ENCODE data around the gene BAHCC1.

BAHCC1 gene

DNA sequence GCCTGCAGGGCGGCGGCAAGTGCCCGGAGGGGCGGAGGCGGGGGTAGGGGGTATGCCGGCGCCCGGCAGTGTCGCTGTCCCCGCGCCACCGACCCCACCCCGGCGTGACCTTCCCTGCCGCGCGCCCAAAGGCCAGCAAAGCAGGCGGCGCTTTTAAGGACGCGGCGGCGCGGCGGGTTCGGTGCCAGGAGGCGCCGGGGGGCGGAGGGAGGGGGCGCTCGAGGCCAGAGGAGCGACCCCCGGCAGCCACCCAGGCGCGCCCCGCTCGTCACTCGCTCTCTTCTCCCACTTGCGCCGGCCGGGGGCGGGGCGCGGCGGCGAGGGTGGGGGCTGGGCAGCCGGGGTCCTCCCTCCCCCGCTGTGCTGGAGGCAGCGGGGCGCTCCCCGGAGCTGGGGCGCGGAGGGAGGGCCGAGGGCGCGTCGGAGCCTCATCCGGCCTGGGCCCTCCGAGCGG lies 8.6 kb upstream of the BAHCC1 start:
- TF ChIP-seq, protein P1, sequence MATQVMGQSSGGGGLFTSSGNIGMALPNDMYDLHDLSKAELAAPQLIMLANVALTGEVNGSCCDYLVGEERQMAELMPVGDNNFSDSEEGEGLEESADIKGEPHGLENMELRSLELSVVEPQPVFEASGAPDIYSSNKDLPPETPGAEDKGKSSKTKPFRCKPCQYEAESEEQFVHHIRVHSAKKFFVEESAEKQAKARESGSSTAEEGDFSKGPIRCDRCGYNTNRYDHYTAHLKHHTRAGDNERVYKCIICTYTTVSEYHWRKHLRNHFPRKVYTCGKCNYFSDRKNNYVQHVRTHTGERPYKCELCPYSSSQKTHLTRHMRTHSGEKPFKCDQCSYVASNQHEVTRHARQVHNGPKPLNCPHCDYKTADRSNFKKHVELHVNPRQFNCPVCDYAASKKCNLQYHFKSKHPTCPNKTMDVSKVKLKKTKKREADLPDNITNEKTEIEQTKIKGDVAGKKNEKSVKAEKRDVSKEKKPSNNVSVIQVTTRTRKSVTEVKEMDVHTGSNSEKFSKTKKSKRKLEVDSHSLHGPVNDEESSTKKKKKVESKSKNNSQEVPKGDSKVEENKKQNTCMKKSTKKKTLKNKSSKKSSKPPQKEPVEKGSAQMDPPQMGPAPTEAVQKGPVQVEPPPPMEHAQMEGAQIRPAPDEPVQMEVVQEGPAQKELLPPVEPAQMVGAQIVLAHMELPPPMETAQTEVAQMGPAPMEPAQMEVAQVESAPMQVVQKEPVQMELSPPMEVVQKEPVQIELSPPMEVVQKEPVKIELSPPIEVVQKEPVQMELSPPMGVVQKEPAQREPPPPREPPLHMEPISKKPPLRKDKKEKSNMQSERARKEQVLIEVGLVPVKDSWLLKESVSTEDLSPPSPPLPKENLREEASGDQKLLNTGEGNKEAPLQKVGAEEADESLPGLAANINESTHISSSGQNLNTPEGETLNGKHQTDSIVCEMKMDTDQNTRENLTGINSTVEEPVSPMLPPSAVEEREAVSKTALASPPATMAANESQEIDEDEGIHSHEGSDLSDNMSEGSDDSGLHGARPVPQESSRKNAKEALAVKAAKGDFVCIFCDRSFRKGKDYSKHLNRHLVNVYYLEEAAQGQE (IDR thresholded peaks at IDR 0.05; ENCODE audit: low read depth) = no peak
- no peak for TF ChIP-seq EGR1 (IDR thresholded peaks at IDR 0.05)
- TF ChIP-seq CEBPB (IDR thresholded peaks at IDR 0.05) = no peak
- TF ChIP-seq TAF1 (IDR thresholded peaks at IDR 0.05; ENCODE audit: low read depth) = no peak
- no peak for TF ChIP-seq FOXM1 (IDR thresholded peaks at IDR 0.05; ENCODE audit: borderline replicate concordance, low read depth)
- no peak for TF ChIP-seq TCF12 (IDR thresholded peaks at IDR 0.05; ENCODE audit: low read depth)
- no peak for TF ChIP-seq RAD21 (IDR thresholded peaks at IDR 0.05; ENCODE audit: low read depth)
- no peak for TF ChIP-seq EP300 (IDR thresholded peaks at IDR 0.05; ENCODE audit: borderline replicate concordance)
- no peak for TF ChIP-seq CREB1 (IDR thresholded peaks at IDR 0.05; ENCODE audit: low read depth)
- TF ChIP-seq, protein P2, sequence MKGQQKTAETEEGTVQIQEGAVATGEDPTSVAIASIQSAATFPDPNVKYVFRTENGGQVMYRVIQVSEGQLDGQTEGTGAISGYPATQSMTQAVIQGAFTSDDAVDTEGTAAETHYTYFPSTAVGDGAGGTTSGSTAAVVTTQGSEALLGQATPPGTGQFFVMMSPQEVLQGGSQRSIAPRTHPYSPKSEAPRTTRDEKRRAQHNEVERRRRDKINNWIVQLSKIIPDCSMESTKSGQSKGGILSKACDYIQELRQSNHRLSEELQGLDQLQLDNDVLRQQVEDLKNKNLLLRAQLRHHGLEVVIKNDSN (IDR thresholded peaks at IDR 0.05) = no peak
- no peak for TF ChIP-seq NFIC (IDR thresholded peaks at IDR 0.05)
- TF ChIP-seq, protein P3, sequence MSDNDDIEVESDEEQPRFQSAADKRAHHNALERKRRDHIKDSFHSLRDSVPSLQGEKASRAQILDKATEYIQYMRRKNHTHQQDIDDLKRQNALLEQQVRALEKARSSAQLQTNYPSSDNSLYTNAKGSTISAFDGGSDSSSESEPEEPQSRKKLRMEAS (IDR thresholded peaks at IDR 0.05) = no peak
- no peak for TF ChIP-seq ZBTB7A (IDR thresholded peaks at IDR 0.05; ENCODE audit: low read depth)
- no peak for TF ChIP-seq TEAD4 (IDR thresholded peaks at IDR 0.05)
- no peak for TF ChIP-seq YY1 (IDR thresholded peaks at IDR 0.05; ENCODE audit: low read depth)

DNA sequence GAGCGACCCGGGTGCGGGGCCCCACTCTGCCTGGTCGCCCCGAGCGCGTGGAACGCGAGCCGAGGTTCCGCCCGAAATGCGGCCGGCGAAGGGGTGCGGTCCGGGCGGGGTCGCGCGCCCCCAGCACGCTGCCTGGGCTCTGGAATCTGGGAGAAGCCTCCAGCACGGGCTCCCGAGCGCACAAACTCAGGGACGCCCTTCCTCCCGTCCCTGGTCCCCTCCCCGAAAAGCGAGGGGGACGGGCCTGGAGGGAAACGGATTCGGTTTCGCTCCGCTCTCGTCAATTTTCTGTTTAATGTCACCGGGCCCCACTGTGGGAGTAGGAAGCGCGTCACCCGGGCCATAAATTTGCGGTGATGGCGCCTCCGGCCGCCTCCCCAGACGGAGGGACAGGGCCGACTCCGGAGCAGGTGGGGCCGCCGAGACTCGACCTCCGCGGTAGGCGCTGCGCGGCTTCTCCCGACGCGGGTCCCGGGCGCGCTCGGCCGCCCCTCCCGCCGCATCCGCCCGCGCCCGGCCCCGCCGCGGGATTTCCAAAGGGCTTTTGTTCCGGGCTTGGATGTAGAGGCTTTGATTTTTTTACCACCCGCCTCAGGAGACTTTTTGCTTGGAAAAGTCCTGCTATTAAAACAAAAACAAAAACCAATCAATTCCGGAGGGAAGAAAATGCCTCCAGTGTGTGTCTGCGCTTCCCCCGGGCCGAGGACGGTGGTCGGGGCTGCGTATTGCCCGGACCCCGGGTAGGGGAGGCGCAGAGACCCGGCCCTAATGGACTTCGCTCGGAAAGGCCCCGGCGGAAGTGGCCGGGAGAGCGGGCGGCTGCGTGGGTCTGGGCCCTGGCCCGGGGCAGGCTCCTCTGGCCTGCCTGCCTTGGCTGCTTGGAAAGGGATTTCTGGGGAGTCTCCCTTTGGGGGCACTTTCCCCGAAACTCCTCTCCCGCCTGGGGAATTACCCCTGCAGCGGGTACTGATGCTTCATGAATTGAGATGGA lies 7.9 kb upstream of the BAHCC1 start:
- no peak for TF ChIP-seq EP300 (IDR thresholded peaks at IDR 0.05; ENCODE audit: borderline replicate concordance)

DNA sequence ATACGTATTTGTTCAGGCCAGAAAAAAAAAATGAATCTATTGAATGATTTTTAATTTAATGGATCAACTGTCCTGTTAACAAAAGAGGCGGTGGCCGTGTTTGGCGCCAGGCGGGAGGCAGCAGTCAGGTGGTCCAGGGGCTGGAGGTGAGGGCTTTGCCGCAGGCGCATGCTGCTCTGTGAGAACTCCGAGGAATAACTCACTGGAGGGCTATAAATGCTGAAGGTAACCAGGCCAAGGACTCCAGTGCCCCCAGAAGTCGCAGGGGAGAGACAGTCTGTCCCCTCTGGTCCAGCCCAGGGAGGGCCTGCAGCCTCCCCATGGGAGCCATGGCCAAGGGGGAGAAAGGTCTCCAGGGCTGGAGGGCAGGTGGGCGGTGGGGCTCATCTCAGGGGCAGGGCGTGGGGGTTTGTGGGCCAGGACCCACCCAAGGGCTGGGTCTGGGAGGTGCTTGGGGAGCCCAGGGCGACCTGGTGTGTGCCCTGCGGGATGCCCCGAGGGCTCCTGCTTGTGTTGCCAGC lies 7.1 kb upstream of the BAHCC1 start:
- no peak for TF ChIP-seq NFIC (IDR thresholded peaks at IDR 0.05)
- TF ChIP-seq TCF12 (IDR thresholded peaks at IDR 0.05; ENCODE audit: low read depth) = no peak
- no peak for TF ChIP-seq YY1 (IDR thresholded peaks at IDR 0.05; ENCODE audit: low read depth)
- TF ChIP-seq ZBTB7A (IDR thresholded peaks at IDR 0.05; ENCODE audit: low read depth) = no peak

DNA sequence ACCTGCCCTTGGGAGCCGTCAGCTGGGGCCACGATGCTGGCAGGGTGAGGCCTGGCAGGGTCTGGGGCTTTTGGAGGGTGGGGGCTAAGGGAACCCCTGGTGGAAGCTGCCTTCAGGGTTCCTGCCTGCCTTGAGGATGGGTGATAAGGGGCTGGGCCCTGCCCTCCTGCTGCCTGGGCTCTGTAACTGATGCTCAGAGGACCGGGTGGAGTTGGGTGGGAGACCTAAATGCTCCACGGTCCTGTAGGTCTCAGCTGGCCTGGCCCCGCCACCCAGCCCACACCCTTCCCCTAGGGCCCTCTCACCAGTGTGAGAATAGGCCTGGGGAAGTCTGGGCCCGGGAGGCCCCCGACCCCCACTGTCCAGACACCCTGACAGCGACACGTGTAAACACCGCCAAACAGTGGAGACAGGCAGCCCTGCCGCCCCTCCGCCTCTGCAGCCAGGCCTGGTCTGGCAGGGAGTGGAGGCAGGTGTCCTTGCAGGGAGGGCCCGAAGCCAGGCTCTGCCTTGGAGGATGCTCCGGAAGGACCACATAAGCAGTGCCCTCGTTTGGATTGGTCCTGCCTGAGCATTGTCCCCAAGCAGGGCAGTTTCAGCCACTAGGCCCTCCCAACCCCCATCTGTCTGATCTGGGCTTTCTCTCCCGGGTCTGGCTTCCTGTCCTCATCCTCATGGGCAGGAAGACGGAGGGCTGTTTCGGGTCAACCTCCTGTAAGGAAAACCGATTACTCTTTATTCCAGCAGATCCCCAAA lies 6.5 kb upstream of the BAHCC1 start:
- TF ChIP-seq EP300 (IDR thresholded peaks at IDR 0.05; ENCODE audit: borderline replicate concordance) (no peak), RAD21 (IDR thresholded peaks at IDR 0.05; ENCODE audit: low read depth) (no peak), NFIC (IDR thresholded peaks at IDR 0.05) (no peak), EGR1 (IDR thresholded peaks at IDR 0.05) (no peak), TCF12 (IDR thresholded peaks at IDR 0.05; ENCODE audit: low read depth) (no peak), TAF1 (IDR thresholded peaks at IDR 0.05; ENCODE audit: low read depth) (no peak), TEAD4 (IDR thresholded peaks at IDR 0.05) (no peak)
- TF ChIP-seq, protein P3 (IDR thresholded peaks at IDR 0.05) = no peak

DNA sequence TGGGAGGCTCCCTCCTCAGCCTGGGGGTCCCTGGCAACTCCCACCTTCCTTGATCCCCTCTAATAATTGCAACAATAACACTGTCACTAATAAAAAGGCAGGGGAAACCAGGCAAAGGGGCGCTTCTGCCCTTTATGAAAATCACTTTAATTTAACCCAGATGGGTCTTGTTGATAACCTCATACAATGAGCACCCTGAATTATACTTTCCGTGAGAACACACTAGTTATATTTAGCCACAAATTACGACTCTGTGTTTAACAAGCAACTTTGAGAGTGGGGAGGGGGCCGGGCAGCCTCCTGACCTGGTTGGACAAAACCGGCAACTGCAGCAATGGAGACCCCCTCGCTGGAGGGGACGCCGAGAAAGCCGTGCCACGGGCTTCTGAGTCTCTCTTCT lies 5.7 kb upstream of the BAHCC1 start:
- TF ChIP-seq CEBPB (IDR thresholded peaks at IDR 0.05) (no peak), EGR1 (IDR thresholded peaks at IDR 0.05) (no peak), NFIC (IDR thresholded peaks at IDR 0.05) (no peak), EP300 (IDR thresholded peaks at IDR 0.05; ENCODE audit: borderline replicate concordance) (no peak), TCF12 (IDR thresholded peaks at IDR 0.05; ENCODE audit: low read depth) (no peak), ZBTB7A (IDR thresholded peaks at IDR 0.05; ENCODE audit: low read depth) (no peak), CREB1 (IDR thresholded peaks at IDR 0.05; ENCODE audit: low read depth) (no peak), TAF1 (IDR thresholded peaks at IDR 0.05; ENCODE audit: low read depth) (no peak), YY1 (IDR thresholded peaks at IDR 0.05; ENCODE audit: low read depth) (no peak), FOXM1 (IDR thresholded peaks at IDR 0.05; ENCODE audit: borderline replicate concordance, low read depth) (no peak), RAD21 (IDR thresholded peaks at IDR 0.05; ENCODE audit: low read depth) (no peak), TEAD4 (IDR thresholded peaks at IDR 0.05) (no peak)
- TF ChIP-seq, protein P1 (IDR thresholded peaks at IDR 0.05; ENCODE audit: low read depth) = no peak
- TF ChIP-seq, protein P3 (IDR thresholded peaks at IDR 0.05) = no peak
- TF ChIP-seq, protein P2 (IDR thresholded peaks at IDR 0.05) = no peak
